Posterior cingulate gyrus (tissue), 11 donors: ENCODE measurements around the gene TBL1X.

Experiments used
- DNase-seq, 10 donors: peaks; one replicate each; pipeline versions ENCODE4 v3.0.0 to v3.0.0-alpha.2; 2020 to 2021; ENCODE audit warnings: mixed read lengths in 3 of 10
- intact Hi-C: fragments of 100-400 bp; cut with DNase I; formaldehyde crosslinking; loops from one replicate; pipeline ENCODE4 v1.15.1; 2023

Gene TBL1X

GRCh38 chrX:9573282-9574106 is 108.6 kb downstream of the TBL1X start:
- DNase-seq = no peak
- intact Hi-C loops = no loop called here

GRCh38 chrX:9576059-9576458 is 111.2 kb downstream of the TBL1X start:
- DNase-seq = no peak
- intact Hi-C loops = no loop called here

GRCh38 chrX:9577555-9577954 is 112.7 kb downstream of the TBL1X start:
- intact Hi-C loops = no loop called here
- DNase-seq = no peak

GRCh38 chrX:9578083-9578779 is 113.4 kb downstream of the TBL1X start:
- DNase-seq = peak in 7 of 10 donors; percentile 11 to 88 (median 30)
- intact Hi-C loops = no loop called here

GRCh38 chrX:9581771-9582385 is 117.0 kb downstream of the TBL1X start:
- intact Hi-C loops = no loop called here
- no peak for DNase-seq

GRCh38 chrX:9582956-9583355 is 118.1 kb downstream of the TBL1X start:
- DNase-seq = no peak
- intact Hi-C loops = no loop called here

- intact Hi-C loops = no loop called here
- peak in 1 of 10 donors; percentile 49 for DNase-seq
Observed at GRCh38 chrX:9586992-9587392, 122.1 kb downstream of the TBL1X start.

GRCh38 chrX:9587642-9588041 is 122.8 kb downstream of the TBL1X start:
- DNase-seq = no peak
- intact Hi-C loops = no loop called here

- intact Hi-C loops = no loop called here
- DNase-seq = no peak
Observed at GRCh38 chrX:9591496-9591895, 126.6 kb downstream of the TBL1X start.

GRCh38 chrX:9593756-9594155 is 128.9 kb downstream of the TBL1X start:
- DNase-seq = no peak
- intact Hi-C loops = no loop called here

- no peak for DNase-seq
Observed at GRCh38 chrX:9595174-9595573, 130.3 kb downstream of the TBL1X start.

GRCh38 chrX:9596837-9597236 is 132.0 kb downstream of the TBL1X start:
- no peak for DNase-seq

More at GRCh38 chrX:9595174-9595573, 130.3 kb downstream of the TBL1X start:
- intact Hi-C loops = no loop called here

GRCh38 chrX:9597361-9598035 is 132.6 kb downstream of the TBL1X start:
- intact Hi-C loops = no loop called here
- peak in 1 of 10 donors; percentile 32 for DNase-seq

More at GRCh38 chrX:9596837-9597236, 132.0 kb downstream of the TBL1X start:
- intact Hi-C loops = no loop called here

GRCh38 chrX:9598344-9598743 is 133.5 kb downstream of the TBL1X start:
- intact Hi-C loops = no loop called here
- DNase-seq = peak in 1 of 10 donors; percentile 34

- intact Hi-C loops = no loop called here
- DNase-seq = peak; percentile 38 to 94 (median 67)
Observed at GRCh38 chrX:9604111-9604907, 139.5 kb downstream of the TBL1X start.

- DNase-seq = no peak
- intact Hi-C loops = no loop called here
Observed at GRCh38 chrX:9604908-9605306, 140.0 kb downstream of the TBL1X start.

GRCh38 chrX:9605484-9605883 is 140.6 kb downstream of the TBL1X start:
- intact Hi-C loops = no loop called here
- DNase-seq = no peak

GRCh38 chrX:9606971-9607370 is 142.1 kb downstream of the TBL1X start:
- DNase-seq = no peak
- intact Hi-C loops = no loop called here

- intact Hi-C loops = no loop called here
- no peak for DNase-seq
Observed at GRCh38 chrX:9609499-9609898, 144.6 kb downstream of the TBL1X start.

- intact Hi-C loops = no loop called here
- DNase-seq = no peak
Observed at GRCh38 chrX:9609987-9610386, 145.1 kb downstream of the TBL1X start.
